HepG2 (cell line): ENCODE results near the gene GBP6. TPM values are rescaled to one million over a fixed set of nuclear protein-coding genes. Genes with fewer than 3 reads are reported as not detected.

Experiments used
- CEBPB ChIP-seq: IDR thresholded peaks from 2 replicates; pipeline ENCODE4 v1.6.1; 2011; ENCODE audit warnings: low read depth, low read length, improper control_type of control experiment, borderline replicate concordance
- EP300 ChIP-seq, 3 experiments: sonication (generic) in 1 of 3; formaldehyde crosslinking in 1 of 3; IDR thresholded peaks; 2 replicates each; pipeline versions ENCODE4 v1.5.1 to v1.6.1; 2011 to 2020; ENCODE audit warnings: low read depth in 2 of 3, low read length in 2 of 3, borderline replicate concordance in 1 of 3, improper control_type of control experiment in 1 of 3, mild to moderate bottlenecking in 1 of 3, missing genetic modification reagents in 1 of 3, moderate library complexity in 1 of 3
- HIVEP1 ChIP-seq: sonication (generic); formaldehyde crosslinking; IDR thresholded peaks from 2 replicates; pipeline ENCODE4 v1.4.0; 2020; ENCODE audit warnings: mild to moderate bottlenecking, missing genetic modification reagents
- KAT7 ChIP-seq: IDR thresholded peaks from 2 replicates; pipeline ENCODE4 v1.6.1; 2018; ENCODE audit warnings: borderline replicate concordance, missing compliant biosample characterization
- NFIC ChIP-seq: IDR thresholded peaks from 2 replicates; pipeline ENCODE4 v1.6.1; 2012; ENCODE audit warnings: mild to moderate bottlenecking, low read length, inconsistent platforms
- PAWR ChIP-seq: sonication (generic); formaldehyde crosslinking; IDR thresholded peaks from 2 replicates; pipeline ENCODE4 v1.4.0; 2020; ENCODE audit warnings: missing genetic modification reagents, mild to moderate bottlenecking, borderline replicate concordance
- POGZ ChIP-seq: sonication (generic); formaldehyde crosslinking; IDR thresholded peaks from 2 replicates; pipeline ENCODE4 v1.4.0; 2020; ENCODE audit warnings: mild to moderate bottlenecking, missing genetic modification reagents
- RBM39 ChIP-seq: fragments of 200-400 bp; formaldehyde crosslinking; IDR thresholded peaks from one replicate; pipeline ENCODE4 v1.6.1; 2018; ENCODE audit warnings: antibody characterized with exemption, mild to moderate bottlenecking, low read depth, low read length; ENCODE audit not compliant: poor library complexity, severe bottlenecking
- ZNF431 ChIP-seq: sonication (generic); formaldehyde crosslinking; IDR thresholded peaks from 2 replicates; pipeline ENCODE4 v1.9.0; 2022; ENCODE audit warnings: missing genetic modification reagents, low read depth, mild to moderate bottlenecking, borderline replicate concordance
- ZNF550 ChIP-seq: sonication (generic); formaldehyde crosslinking; IDR thresholded peaks from 2 replicates; pipeline ENCODE4 v1.4.0; 2020; ENCODE audit warnings: mild to moderate bottlenecking, missing genetic modification reagents, borderline replicate concordance
- ZNF557 ChIP-seq: sonication (generic); formaldehyde crosslinking; IDR thresholded peaks from 2 replicates; pipeline ENCODE4 v1.4.0; 2020; ENCODE audit warnings: missing genetic modification reagents
- ZNF776 ChIP-seq: sonication (generic); formaldehyde crosslinking; IDR thresholded peaks from 2 replicates; pipeline ENCODE4 v1.4.0; 2020; ENCODE audit warnings: mild to moderate bottlenecking, missing genetic modification reagents
- ZZZ3 ChIP-seq: sonication (generic); formaldehyde crosslinking; IDR thresholded peaks from 2 replicates; pipeline ENCODE4 v1.4.0; 2020; ENCODE audit warnings: missing genetic modification reagents, mild to moderate bottlenecking, borderline replicate concordance
- polyA plus RNA-seq, 8 experiments: library from polyadenylated mRNA; depleted of rRNA in 3 of 8; stranded (reverse) in 7 of 8; unstranded in 1 of 8; fragments of >200 nt; fragmentation: Illumina TruSeq in 4 of 8; extraction: Trizol in 4 of 8; gene quantifications; 2 replicates each; pipeline versions ENCODE4 v1.2.1 to v1.2.3, GENCODE V29; 2011 to 2016; ENCODE audit warnings: low read depth in 4 of 8, missing spikeins in 1 of 8, mixed read lengths in 1 of 8; ENCODE audit not compliant: insufficient read depth in 1 of 8
- total RNA-seq, 5 experiments: library from RNA; depleted of rRNA; stranded (reverse); fragments of >200 nt; fragmentation: Illumina TruSeq; extraction: Trizol; gene quantifications; 2 replicates each; pipeline ENCODE4 v1.2.3, GENCODE V29; 2016; ENCODE audit warnings: low read depth in 1 of 5
- TF ChIP-seq, protein P1 (sequence below): sonication (generic); formaldehyde crosslinking; IDR thresholded peaks from 2 replicates; pipeline ENCODE4 v1.8.1; 2023; ENCODE audit warnings: missing genetic modification reagents, inconsistent platforms, borderline replicate concordance
- TF ChIP-seq, protein P2 (sequence below), 2 experiments: sonication (generic) in 1 of 2; formaldehyde crosslinking in 1 of 2; IDR thresholded peaks; 2 replicates each; pipeline versions ENCODE4 v1.6.1 to v1.9.0; 2014 to 2022; ENCODE audit warnings: antibody characterized with exemption in 1 of 2, borderline replicate concordance in 1 of 2, inconsistent platforms in 1 of 2, low read depth in 1 of 2, missing genetic modification reagents in 1 of 2
- TF ChIP-seq, protein P3 (sequence below): sonication (generic); formaldehyde crosslinking; IDR thresholded peaks from 2 replicates; pipeline ENCODE4 v1.4.0; 2020; ENCODE audit warnings: missing genetic modification reagents, borderline replicate concordance

Gene GBP6
- total and polyA plus RNA-seq, 2 of the 13 experiments (the other 11 are each of a cell fraction or from before 2014, with no cell fraction given), result not detected

DNA sequence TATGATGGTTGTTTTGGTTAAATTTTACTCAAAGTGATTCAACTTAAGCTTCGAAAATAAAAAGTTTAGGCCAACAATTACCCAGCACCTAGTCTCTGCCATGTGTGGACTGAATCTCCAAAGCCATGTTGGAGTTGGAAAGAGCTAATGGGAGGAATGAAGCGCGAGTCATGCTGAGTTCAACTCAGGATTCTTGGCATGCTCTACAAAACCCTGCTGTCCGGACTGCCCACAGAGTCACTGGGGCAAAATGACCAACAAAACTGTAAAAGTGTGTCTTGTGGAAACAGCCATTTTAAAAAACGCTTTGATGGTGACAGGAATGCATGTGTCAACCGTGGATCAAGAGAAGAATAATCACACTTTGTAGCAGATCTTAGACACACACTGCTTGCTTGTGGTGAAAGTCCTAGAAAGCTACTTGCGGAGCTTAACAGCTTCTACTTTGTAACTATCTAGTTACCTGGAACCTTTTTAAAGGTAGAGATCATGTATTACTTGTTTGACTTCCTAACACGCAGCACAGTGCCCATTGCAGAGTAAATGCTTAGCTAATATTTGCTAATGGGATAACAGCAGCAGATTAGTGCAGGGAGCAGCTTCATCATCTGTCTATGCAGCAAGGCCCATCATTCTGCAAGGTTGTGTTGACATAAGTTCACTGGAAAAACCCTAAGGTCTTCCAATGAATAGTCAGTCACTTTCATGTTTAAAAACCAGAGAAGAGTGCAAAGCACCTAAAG is 7.0 kb upstream of the GBP6 start (continued):
- no peak for TF ChIP-seq RBM39
- TF ChIP-seq, protein P1, sequence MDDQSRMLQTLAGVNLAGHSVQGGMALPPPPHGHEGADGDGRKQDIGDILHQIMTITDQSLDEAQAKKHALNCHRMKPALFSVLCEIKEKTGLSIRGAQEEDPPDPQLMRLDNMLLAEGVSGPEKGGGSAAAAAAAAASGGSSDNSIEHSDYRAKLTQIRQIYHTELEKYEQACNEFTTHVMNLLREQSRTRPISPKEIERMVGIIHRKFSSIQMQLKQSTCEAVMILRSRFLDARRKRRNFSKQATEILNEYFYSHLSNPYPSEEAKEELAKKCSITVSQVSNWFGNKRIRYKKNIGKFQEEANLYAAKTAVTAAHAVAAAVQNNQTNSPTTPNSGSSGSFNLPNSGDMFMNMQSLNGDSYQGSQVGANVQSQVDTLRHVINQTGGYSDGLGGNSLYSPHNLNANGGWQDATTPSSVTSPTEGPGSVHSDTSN (CRISPR knock-in tag), result no peak
- peak; percentile 61; the same call in 1 of the 2 replicates for TF ChIP-seq POGZ
- no peak for TF ChIP-seq PAWR (CRISPR knock-in tag)
- no peak for TF ChIP-seq ZNF776 (CRISPR knock-in tag)
- TF ChIP-seq, protein P2, sequence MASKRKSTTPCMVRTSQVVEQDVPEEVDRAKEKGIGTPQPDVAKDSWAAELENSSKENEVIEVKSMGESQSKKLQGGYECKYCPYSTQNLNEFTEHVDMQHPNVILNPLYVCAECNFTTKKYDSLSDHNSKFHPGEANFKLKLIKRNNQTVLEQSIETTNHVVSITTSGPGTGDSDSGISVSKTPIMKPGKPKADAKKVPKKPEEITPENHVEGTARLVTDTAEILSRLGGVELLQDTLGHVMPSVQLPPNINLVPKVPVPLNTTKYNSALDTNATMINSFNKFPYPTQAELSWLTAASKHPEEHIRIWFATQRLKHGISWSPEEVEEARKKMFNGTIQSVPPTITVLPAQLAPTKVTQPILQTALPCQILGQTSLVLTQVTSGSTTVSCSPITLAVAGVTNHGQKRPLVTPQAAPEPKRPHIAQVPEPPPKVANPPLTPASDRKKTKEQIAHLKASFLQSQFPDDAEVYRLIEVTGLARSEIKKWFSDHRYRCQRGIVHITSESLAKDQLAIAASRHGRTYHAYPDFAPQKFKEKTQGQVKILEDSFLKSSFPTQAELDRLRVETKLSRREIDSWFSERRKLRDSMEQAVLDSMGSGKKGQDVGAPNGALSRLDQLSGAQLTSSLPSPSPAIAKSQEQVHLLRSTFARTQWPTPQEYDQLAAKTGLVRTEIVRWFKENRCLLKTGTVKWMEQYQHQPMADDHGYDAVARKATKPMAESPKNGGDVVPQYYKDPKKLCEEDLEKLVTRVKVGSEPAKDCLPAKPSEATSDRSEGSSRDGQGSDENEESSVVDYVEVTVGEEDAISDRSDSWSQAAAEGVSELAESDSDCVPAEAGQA (IDR thresholded peaks at IDR 0.05; ENCODE audit: low read depth), result no peak
- TF ChIP-seq, protein P2 (CRISPR knock-in tag; IDR thresholded peaks at IDR 0.05; ENCODE audit: borderline replicate concordance), result no peak
- no peak for TF ChIP-seq ZNF557
- peak; percentile 71 for TF ChIP-seq NFIC
- TF ChIP-seq KAT7, result no peak
- TF ChIP-seq, protein P3, sequence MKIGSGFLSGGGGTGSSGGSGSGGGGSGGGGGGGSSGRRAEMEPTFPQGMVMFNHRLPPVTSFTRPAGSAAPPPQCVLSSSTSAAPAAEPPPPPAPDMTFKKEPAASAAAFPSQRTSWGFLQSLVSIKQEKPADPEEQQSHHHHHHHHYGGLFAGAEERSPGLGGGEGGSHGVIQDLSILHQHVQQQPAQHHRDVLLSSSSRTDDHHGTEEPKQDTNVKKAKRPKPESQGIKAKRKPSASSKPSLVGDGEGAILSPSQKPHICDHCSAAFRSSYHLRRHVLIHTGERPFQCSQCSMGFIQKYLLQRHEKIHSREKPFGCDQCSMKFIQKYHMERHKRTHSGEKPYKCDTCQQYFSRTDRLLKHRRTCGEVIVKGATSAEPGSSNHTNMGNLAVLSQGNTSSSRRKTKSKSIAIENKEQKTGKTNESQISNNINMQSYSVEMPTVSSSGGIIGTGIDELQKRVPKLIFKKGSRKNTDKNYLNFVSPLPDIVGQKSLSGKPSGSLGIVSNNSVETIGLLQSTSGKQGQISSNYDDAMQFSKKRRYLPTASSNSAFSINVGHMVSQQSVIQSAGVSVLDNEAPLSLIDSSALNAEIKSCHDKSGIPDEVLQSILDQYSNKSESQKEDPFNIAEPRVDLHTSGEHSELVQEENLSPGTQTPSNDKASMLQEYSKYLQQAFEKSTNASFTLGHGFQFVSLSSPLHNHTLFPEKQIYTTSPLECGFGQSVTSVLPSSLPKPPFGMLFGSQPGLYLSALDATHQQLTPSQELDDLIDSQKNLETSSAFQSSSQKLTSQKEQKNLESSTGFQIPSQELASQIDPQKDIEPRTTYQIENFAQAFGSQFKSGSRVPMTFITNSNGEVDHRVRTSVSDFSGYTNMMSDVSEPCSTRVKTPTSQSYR (CRISPR knock-in tag), result no peak
- no peak for TF ChIP-seq ZNF550 (CRISPR knock-in tag)
- TF ChIP-seq EP300 (IDR thresholded peaks at IDR 0.05; ENCODE audit: low read depth in 2 of 2, low read length in 2 of 2), result peak in 1 of 2 experiments; percentile 80; a peak in 3 of 4 replicates
- 0 out of 2 replicates have a peak, but pooled peaks have one; percentile 34 for TF ChIP-seq EP300 (CRISPR knock-in tag; IDR thresholded peaks at IDR 0.05; ENCODE audit: borderline replicate concordance)
- no peak for TF ChIP-seq HIVEP1 (CRISPR knock-in tag)
- TF ChIP-seq ZZZ3 (CRISPR knock-in tag), result no peak
- no peak for TF ChIP-seq ZNF431 (CRISPR knock-in tag)
- peak; percentile 17; the same call in 1 of the 2 replicates for TF ChIP-seq CEBPB
